GM12878 (cell line): ENCODE data around the gene HOXA1. TPM values are rescaled to one million over a fixed set of nuclear protein-coding genes. Genes with fewer than 3 reads are reported as not detected.

Source experiments
- ATF3 ChIP-seq: IDR thresholded peaks from 2 replicates; pipeline ENCODE4 v1.6.1; 2011; ENCODE audit warnings: low read depth, mild to moderate bottlenecking, low read length, moderate library complexity, borderline replicate concordance; ENCODE audit errors: extremely low read depth
- BHLHE40 ChIP-seq, 2 experiments: fragments of 450-650 bp in 1 of 2; IDR thresholded peaks; 2 replicates each; pipeline ENCODE4 v1.6.1; 2011 to 2017; ENCODE audit warnings: low read depth in 2 of 2, borderline replicate concordance in 1 of 2, improper control_type of control experiment in 1 of 2, low read length in 1 of 2, mild to moderate bottlenecking in 1 of 2
- BMI1 ChIP-seq: fragments of 450-650 bp; IDR thresholded peaks from 2 replicates; pipeline ENCODE4 v1.6.1; 2016; ENCODE audit warnings: mild to moderate bottlenecking, moderate library complexity, borderline replicate concordance
- CBX3 ChIP-seq: fragments of 200-600 bp; sonication (generic); IDR thresholded peaks from 2 replicates; pipeline ENCODE4 v1.6.1; 2016; ENCODE audit warnings: low read depth, borderline replicate concordance
- EED ChIP-seq: sonication (generic); IDR thresholded peaks from 2 replicates; pipeline ENCODE4 v1.6.1; 2016; ENCODE audit warnings: antibody characterized with exemption, low read depth
- FOXK2 ChIP-seq: fragments of 450-650 bp; IDR thresholded peaks from 2 replicates; pipeline ENCODE4 v1.6.1; 2017; ENCODE audit warnings: mild to moderate bottlenecking, moderate library complexity
- HDAC2 ChIP-seq: fragments of 200-600 bp; sonication (generic); IDR thresholded peaks from 2 replicates; pipeline ENCODE4 v1.6.1; 2017
- MLLT1 ChIP-seq: fragments of 450-650 bp; IDR thresholded peaks from 2 replicates; pipeline ENCODE4 v1.6.1; 2016; ENCODE audit warnings: mild to moderate bottlenecking
- MTA2 ChIP-seq: fragments of 450-650 bp; IDR thresholded peaks from 2 replicates; pipeline ENCODE4 v1.6.1; 2016; ENCODE audit warnings: low read depth, mild to moderate bottlenecking, moderate library complexity
- NBN ChIP-seq: fragments of 450-650 bp; IDR thresholded peaks from 2 replicates; pipeline ENCODE4 v1.6.1; 2016
- PKNOX1 ChIP-seq: fragments of 450-650 bp; IDR thresholded peaks from 2 replicates; pipeline ENCODE4 v1.6.1; 2016; ENCODE audit warnings: mild to moderate bottlenecking
- RAD21 ChIP-seq: IDR thresholded peaks from 2 replicates; pipeline ENCODE4 v1.6.1; 2011; ENCODE audit warnings: mild to moderate bottlenecking, low read depth, low read length, moderate library complexity; ENCODE audit not compliant: insufficient read depth
- RAD51 ChIP-seq: fragments of 450-650 bp; IDR thresholded peaks from 2 replicates; pipeline ENCODE4 v1.6.1; 2016; ENCODE audit warnings: moderate library complexity, mild to moderate bottlenecking, inconsistent platforms
- RCOR1 ChIP-seq: conservative IDR thresholded peaks from 2 replicates; pipeline ENCODE4 v1.6.1; 2012; ENCODE audit warnings: low read depth, low read length, improper control_type of control experiment
- STAT1 ChIP-seq: fragments of 450-650 bp; conservative IDR thresholded peaks from 2 replicates; pipeline ENCODE4 v1.6.1; 2014; ENCODE audit warnings: antibody characterized with exemption, mild to moderate bottlenecking
- SUZ12 ChIP-seq: fragments of 200-600 bp; sonication (generic); IDR thresholded peaks from one replicate; pipeline ENCODE4 v1.6.1; 2018; ENCODE audit warnings: antibody characterized with exemption, mild to moderate bottlenecking; ENCODE audit not compliant: unreplicated experiment
- TAF1 ChIP-seq: IDR thresholded peaks from 2 replicates; pipeline ENCODE4 v1.6.1; 2011; ENCODE audit warnings: mild to moderate bottlenecking, low read depth, low read length, borderline replicate concordance
- TCF3 ChIP-seq: IDR thresholded peaks from 2 replicates; pipeline ENCODE4 v1.6.1; 2012; ENCODE audit warnings: low read depth, mild to moderate bottlenecking, low read length, borderline replicate concordance; ENCODE audit not compliant: insufficient read depth
- ZBED1 ChIP-seq: IDR thresholded peaks from 2 replicates; pipeline ENCODE4 v1.6.1; 2016; ENCODE audit warnings: borderline replicate concordance
- ZBTB40 ChIP-seq: fragments of 450-650 bp; IDR thresholded peaks from 2 replicates; pipeline ENCODE4 v1.6.1; 2016; ENCODE audit warnings: mild to moderate bottlenecking, moderate library complexity, borderline replicate concordance
- ZNF207 ChIP-seq: fragments of 450-650 bp; IDR thresholded peaks from 2 replicates; pipeline ENCODE4 v1.6.1; 2014; ENCODE audit warnings: antibody characterized with exemption, mild to moderate bottlenecking, borderline replicate concordance
- ZNF24 ChIP-seq: fragments of 450-650 bp; IDR thresholded peaks from 2 replicates; pipeline ENCODE4 v1.6.1; 2017; ENCODE audit warnings: antibody characterized with exemption, mild to moderate bottlenecking
- ZNF384 ChIP-seq: IDR thresholded peaks from 2 replicates; pipeline ENCODE4 v1.6.1; 2012; ENCODE audit warnings: low read depth, mild to moderate bottlenecking, low read length, improper control_type of control experiment, borderline replicate concordance
- polyA plus RNA-seq, 11 experiments: library from polyadenylated mRNA; depleted of rRNA in 4 of 11; unstranded in 6 of 11; stranded (reverse) in 5 of 11; fragments of >200 nt; fragmentation: Nextera tagmentation in 4 of 11; fragmentation: Illumina TruSeq in 1 of 11; extraction: Ambion mirVana in 4 of 11; extraction: Trizol in 1 of 11; gene quantifications; 1 replicate in 1 of 11; 2 replicates in 10 of 11; pipeline versions ENCODE4 v1.2.1 to v1.2.3, GENCODE V29; 2011 to 2016; ENCODE audit warnings: inconsistent platforms in 2 of 11, missing spikeins in 2 of 11, low read depth in 1 of 11
- total RNA-seq, 4 experiments: library from RNA; depleted of rRNA in 3 of 4; stranded (reverse); fragments of >200 nt in 3 of 4; fragmentation: Illumina TruSeq in 1 of 4; extraction: Trizol in 1 of 4; gene quantifications; 2 replicates each; pipeline versions ENCODE4 v1.2.1 to v1.2.3, GENCODE V29; 2013 to 2021

The HOXA1 gene
- total and polyA plus RNA-seq, 10 of the 15 experiments (the other 5 are each of a cell fraction or from before 2014, with no cell fraction given), result 0.06 to 1.7 (median 0.18) TPM; not detected in 3

GRCh38 chr7:27083646-27084045, 12.2 kb downstream of the HOXA1 start (continued):
- TF ChIP-seq BMI1 (0 out of 2 replicates have a peak, but pooled peaks have one; percentile 27), RAD21 (no peak), STAT1 (no peak), ATF3 (no peak), TAF1 (no peak), HDAC2 (no peak), BHLHE40 (IDR thresholded peaks at IDR 0.05; ENCODE audit: borderline replicate concordance in 1 of 2, low read depth in 2 of 2, low read length in 1 of 2) (peak in 1 of 2 experiments; percentile 56; a peak in 1 of 4 replicates), NBN (0 out of 2 replicates have a peak, but pooled peaks have one; percentile 26), EED (no peak), ZBTB40 (no peak), CBX3 (no peak), TCF3 (no peak), ZNF207 (no peak), ZBED1 (no peak), ZNF384 (no peak), RAD51 (no peak), SUZ12 (no peak), MTA2 (peak; percentile 85), FOXK2 (no peak), PKNOX1 (peak; percentile 31; the same call in 1 of the 2 replicates), RCOR1 (no peak), ZNF24 (peak; percentile 88), MLLT1 (peak; percentile 39; the same call in 1 of the 2 replicates)
